ENCODE measurements around the gene ICE1.

ICE1 gene

DNA sequence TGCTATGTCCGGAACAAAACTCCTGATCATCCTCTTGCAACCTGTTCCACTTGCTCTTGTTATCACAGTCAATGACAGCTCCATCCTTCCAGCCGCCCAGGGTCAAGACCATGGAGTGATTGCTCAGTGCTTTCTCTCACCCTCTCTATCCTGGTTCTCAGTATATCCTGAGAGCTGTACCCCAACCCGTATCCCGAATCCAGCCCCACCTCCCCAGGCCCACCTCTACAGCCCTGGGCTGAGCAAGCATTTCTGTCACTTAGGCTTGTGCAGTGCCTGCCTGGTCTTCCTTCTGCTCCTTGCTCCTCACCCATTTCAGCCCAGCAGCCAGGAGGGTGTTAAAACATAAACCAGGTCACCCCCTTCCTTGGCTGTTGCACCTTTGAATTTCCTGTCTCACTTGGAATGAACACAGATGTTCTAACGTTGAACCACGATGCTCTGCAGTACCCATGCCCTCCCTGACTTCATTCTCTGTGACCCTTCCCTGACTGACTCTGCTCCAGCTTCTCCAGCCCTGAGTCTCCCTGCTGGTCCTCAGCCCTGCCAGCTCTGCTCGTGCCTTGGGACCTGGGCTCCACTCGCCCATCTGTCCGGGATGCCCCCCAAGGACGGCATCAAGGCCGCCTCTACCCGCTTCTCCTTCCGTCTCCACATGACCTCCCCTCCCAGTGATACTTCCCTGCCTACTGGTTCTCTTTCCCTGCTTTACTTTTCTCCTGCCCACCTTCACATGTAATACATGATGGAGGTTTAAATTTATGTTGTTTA is 110.0 kb downstream of the ICE1 start:
- no peak for DNase-seq
- Histone ChIP-seq H3K36me3 (ENCODE audit: control insufficient read depth in 4 of 4, insufficient read depth in 4 of 4, low read length in 3 of 4) (no peaks in the 10 kb centered on the region), H3K27ac (ENCODE audit: insufficient read depth in 1 of 2, low read depth in 1 of 2, low read length in 2 of 2, poor library complexity in 1 of 2, severe bottlenecking in 2 of 2) (no peak overlapping the region), H3K4me1 (ENCODE audit: control extremely low read depth in 1 of 4, control insufficient read depth in 4 of 4, insufficient read depth in 4 of 4, low read length in 3 of 4) (no peaks in the 10 kb centered on the region), H3K4me3 (ENCODE audit: control insufficient read depth in 1 of 7, extremely low read depth in 1 of 7, insufficient read depth in 4 of 7, low read depth in 2 of 7, low read length in 6 of 7) (no peak overlapping the region), H3K27me3 (replicated peaks in 2 of 5; ENCODE audit: control insufficient read depth in 4 of 5, insufficient read depth in 5 of 5, low read length in 4 of 5) (peaks cover 0 to 1% (median 0%) of the 10 kb centered on the region in 5 experiments), H3K9me3 (ENCODE audit: control extremely low read depth in 1 of 5, control insufficient read depth in 4 of 5, insufficient read depth in 2 of 5, low read depth in 1 of 5, low read length in 4 of 5) (peaks cover 0 to 2% (median 0%) of the 10 kb centered on the region in 5 experiments)
- POLR2A ChIA-PET: no interaction called here
- CTCF ChIA-PET: no interaction called here
- WGBS (ENCODE audit: insufficient coverage): 91% methylated on average over 12 of the region's 13 CpGs

DNA sequence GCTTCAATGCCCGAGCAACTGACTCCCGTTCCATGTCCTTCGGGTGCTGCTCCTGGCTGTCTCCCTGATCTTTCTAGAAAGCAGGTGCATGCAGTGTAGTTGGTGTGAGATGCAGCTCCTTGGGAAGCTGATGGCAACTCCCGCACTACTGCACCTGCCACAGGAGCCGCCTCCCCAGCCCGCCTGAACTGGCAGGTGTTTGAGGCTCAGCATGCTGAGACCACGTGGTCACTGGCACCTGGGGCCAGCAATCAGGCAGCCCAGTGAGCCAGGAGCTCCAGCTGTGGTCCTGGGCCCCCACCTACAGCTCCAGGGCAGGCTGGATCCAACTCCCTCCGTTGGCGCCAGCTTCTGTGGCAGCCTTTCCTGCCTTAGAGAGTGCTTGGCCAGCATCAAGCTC is 111.5 kb downstream of the ICE1 start:
- no peaks in the 10 kb centered on the region for H3K36me3 ChIP-seq (ENCODE audit: control insufficient read depth in 4 of 4, insufficient read depth in 4 of 4, low read length in 3 of 4)
- CTCF ChIA-PET: no interaction called here
- no peak overlapping the region for H3K4me3 ChIP-seq (ENCODE audit: control insufficient read depth in 1 of 7, extremely low read depth in 1 of 7, insufficient read depth in 4 of 7, low read depth in 2 of 7, low read length in 6 of 7)
- WGBS (ENCODE audit: insufficient coverage): 90% methylated on average over 9 of the region's 9 CpGs
- DNase-seq: no peak
- no peak overlapping the region for H3K27ac ChIP-seq (ENCODE audit: insufficient read depth in 1 of 2, low read depth in 1 of 2, low read length in 2 of 2, poor library complexity in 1 of 2, severe bottlenecking in 2 of 2)
- H3K27me3 ChIP-seq (replicated peaks in 2 of 5; ENCODE audit: control insufficient read depth in 4 of 5, insufficient read depth in 5 of 5, low read length in 4 of 5): peaks cover 0 to 1% (median 0%) of the 10 kb centered on the region in 5 experiments
- no peaks in the 10 kb centered on the region for H3K4me1 ChIP-seq (ENCODE audit: control extremely low read depth in 1 of 4, control insufficient read depth in 4 of 4, insufficient read depth in 4 of 4, low read length in 3 of 4)
- peaks cover 0 to 1% (median 0%) of the 10 kb centered on the region in 5 experiments for H3K9me3 ChIP-seq (ENCODE audit: control extremely low read depth in 1 of 5, control insufficient read depth in 4 of 5, insufficient read depth in 2 of 5, low read depth in 1 of 5, low read length in 4 of 5)
- POLR2A ChIA-PET: no interaction called here

DNA sequence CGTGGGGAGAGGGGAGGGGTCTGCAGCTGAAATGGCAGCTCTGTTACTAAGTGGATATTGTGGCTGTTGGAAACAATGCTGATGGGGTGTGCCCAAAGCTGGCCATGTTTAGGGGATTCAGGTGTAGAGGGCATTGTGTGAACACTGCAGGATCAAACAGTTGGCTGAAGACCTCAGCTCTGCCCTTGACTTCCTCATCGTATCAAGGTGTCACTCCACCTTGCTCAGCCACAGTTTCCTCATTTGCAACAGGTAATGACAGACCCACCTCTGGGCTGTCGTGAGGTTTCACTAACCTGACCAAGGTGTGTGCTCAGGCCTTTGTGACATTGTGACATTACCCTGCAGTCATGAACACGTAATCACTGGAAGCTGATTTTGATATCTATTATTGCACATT is 111.9 kb downstream of the ICE1 start:
- Histone ChIP-seq H3K27me3 (replicated peaks in 2 of 5; ENCODE audit: control insufficient read depth in 4 of 5, insufficient read depth in 5 of 5, low read length in 4 of 5) (peaks cover 0 to 1% (median 0%) of the 10 kb centered on the region in 5 experiments), H3K9me3 (ENCODE audit: control extremely low read depth in 1 of 5, control insufficient read depth in 4 of 5, insufficient read depth in 2 of 5, low read depth in 1 of 5, low read length in 4 of 5) (no peaks in the 10 kb centered on the region), H3K27ac (ENCODE audit: insufficient read depth in 1 of 2, low read depth in 1 of 2, low read length in 2 of 2, poor library complexity in 1 of 2, severe bottlenecking in 2 of 2) (no peak overlapping the region), H3K4me3 (ENCODE audit: control insufficient read depth in 1 of 7, extremely low read depth in 1 of 7, insufficient read depth in 4 of 7, low read depth in 2 of 7, low read length in 6 of 7) (no peak overlapping the region), H3K4me1 (ENCODE audit: control extremely low read depth in 1 of 4, control insufficient read depth in 4 of 4, insufficient read depth in 4 of 4, low read length in 3 of 4) (no peaks in the 10 kb centered on the region), H3K36me3 (ENCODE audit: control insufficient read depth in 4 of 4, insufficient read depth in 4 of 4, low read length in 3 of 4) (no peaks in the 10 kb centered on the region)
- ChIA-PET CTCF (no interaction called here), POLR2A (no interaction called here)
- no peak for DNase-seq
- 79% methylated on average over 4 of the region's 4 CpGs for WGBS (ENCODE audit: insufficient coverage)

DNA sequence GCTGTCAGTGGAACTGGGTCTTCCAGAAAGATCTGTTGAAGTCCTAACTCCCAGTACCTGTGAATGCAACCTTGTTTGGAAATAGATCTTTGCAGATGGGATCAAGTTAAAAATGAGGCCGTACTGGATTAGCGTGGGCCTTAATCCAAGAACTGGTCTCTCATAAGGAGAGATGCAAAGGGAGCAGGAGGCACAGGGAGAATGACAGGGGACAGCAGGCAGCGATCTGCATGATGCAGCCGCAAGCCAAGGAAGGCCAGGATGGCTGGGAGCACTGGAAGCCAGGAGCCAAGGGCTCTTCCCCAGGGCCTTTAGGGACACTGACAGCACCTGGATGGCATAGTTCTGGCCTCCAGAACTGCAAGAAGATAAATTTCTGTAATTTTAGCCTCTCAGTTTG is 114.4 kb downstream of the ICE1 start:
- Histone ChIP-seq H3K9me3 (ENCODE audit: control extremely low read depth in 1 of 5, control insufficient read depth in 4 of 5, insufficient read depth in 2 of 5, low read depth in 1 of 5, low read length in 4 of 5) (no peaks in the 10 kb centered on the region), H3K27me3 (replicated peaks in 2 of 5; ENCODE audit: control insufficient read depth in 4 of 5, insufficient read depth in 5 of 5, low read length in 4 of 5) (peaks cover 0 to 1% (median 0%) of the 10 kb centered on the region in 5 experiments), H3K27ac (ENCODE audit: insufficient read depth in 1 of 2, low read depth in 1 of 2, low read length in 2 of 2, poor library complexity in 1 of 2, severe bottlenecking in 2 of 2) (no peak overlapping the region), H3K4me1 (ENCODE audit: control extremely low read depth in 1 of 4, control insufficient read depth in 4 of 4, insufficient read depth in 4 of 4, low read length in 3 of 4) (no peaks in the 10 kb centered on the region), H3K4me3 (ENCODE audit: control insufficient read depth in 1 of 7, extremely low read depth in 1 of 7, insufficient read depth in 4 of 7, low read depth in 2 of 7, low read length in 6 of 7) (no peak overlapping the region), H3K36me3 (ENCODE audit: control insufficient read depth in 4 of 4, insufficient read depth in 4 of 4, low read length in 3 of 4) (no peaks in the 10 kb centered on the region)
- CTCF ChIA-PET: no interaction called here
- POLR2A ChIA-PET: no interaction called here
- 99% methylated on average over 4 of the region's 4 CpGs for whole genome bisulfite sequencing (ENCODE audit: insufficient coverage)
- DNase-seq: no peak

DNA sequence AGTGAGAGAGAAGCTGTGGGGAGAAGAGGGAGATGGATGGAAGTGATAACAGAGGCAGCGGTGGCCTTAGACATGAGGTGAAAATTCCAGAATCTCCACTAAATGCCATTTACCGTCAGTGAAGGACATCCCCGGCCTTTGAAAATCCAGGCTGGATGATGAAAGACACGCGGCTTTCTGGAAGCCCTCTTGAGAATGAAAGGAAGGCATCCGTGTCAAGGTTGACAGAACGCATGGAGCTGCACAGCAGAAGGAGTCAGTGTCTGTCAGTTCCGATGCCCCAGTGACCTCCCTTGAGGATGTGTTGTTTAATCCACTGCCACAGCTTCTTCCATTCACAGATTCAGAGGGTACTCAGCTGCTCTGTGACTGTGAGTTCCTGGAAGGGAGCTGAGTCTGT is 114.9 kb downstream of the ICE1 start:
- Histone ChIP-seq H3K27me3 (replicated peaks in 2 of 5; ENCODE audit: control insufficient read depth in 4 of 5, insufficient read depth in 5 of 5, low read length in 4 of 5) (peaks cover 0 to 1% (median 0%) of the 10 kb centered on the region in 5 experiments), H3K9me3 (ENCODE audit: control extremely low read depth in 1 of 5, control insufficient read depth in 4 of 5, insufficient read depth in 2 of 5, low read depth in 1 of 5, low read length in 4 of 5) (no peaks in the 10 kb centered on the region), H3K36me3 (ENCODE audit: control insufficient read depth in 4 of 4, insufficient read depth in 4 of 4, low read length in 3 of 4) (no peaks in the 10 kb centered on the region), H3K4me1 (ENCODE audit: control extremely low read depth in 1 of 4, control insufficient read depth in 4 of 4, insufficient read depth in 4 of 4, low read length in 3 of 4) (no peaks in the 10 kb centered on the region), H3K27ac (ENCODE audit: insufficient read depth in 1 of 2, low read depth in 1 of 2, low read length in 2 of 2, poor library complexity in 1 of 2, severe bottlenecking in 2 of 2) (no peak overlapping the region), H3K4me3 (ENCODE audit: control insufficient read depth in 1 of 7, extremely low read depth in 1 of 7, insufficient read depth in 4 of 7, low read depth in 2 of 7, low read length in 6 of 7) (no peak overlapping the region)
- 97% methylated on average over 8 of the region's 8 CpGs for WGBS (ENCODE audit: insufficient coverage)
- ChIA-PET POLR2A (no interaction called here), CTCF (no interaction called here)
- DNase-seq: no peak

DNA sequence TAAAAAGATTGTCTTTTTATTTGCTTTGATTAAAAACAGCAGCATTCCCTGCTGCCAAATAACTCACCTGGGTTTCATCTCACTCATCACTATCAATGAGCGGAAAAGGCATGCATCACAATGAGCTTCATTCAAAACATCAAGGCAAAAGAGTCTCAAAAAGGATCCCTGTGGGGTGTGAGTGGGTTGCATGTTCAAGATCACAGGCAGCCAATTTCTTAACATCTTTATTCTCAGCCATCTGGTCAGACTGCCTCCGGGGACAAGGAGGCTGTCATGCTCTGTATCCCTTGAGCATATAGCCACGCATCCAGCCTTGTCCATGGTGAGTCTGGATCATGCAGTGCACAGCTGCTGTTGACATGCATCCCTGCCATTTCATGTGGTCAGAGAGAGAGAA is 117.1 kb downstream of the ICE1 start:
- H3K4me1 ChIP-seq (ENCODE audit: control extremely low read depth in 1 of 4, control insufficient read depth in 4 of 4, insufficient read depth in 4 of 4, low read length in 3 of 4): no peaks in the 10 kb centered on the region
- ChIA-PET CTCF (no interaction called here), POLR2A (no interaction called here)
- H3K27ac ChIP-seq (ENCODE audit: insufficient read depth in 1 of 2, low read depth in 1 of 2, low read length in 2 of 2, poor library complexity in 1 of 2, severe bottlenecking in 2 of 2): no peak overlapping the region
- no peaks in the 10 kb centered on the region for H3K36me3 ChIP-seq (ENCODE audit: control insufficient read depth in 4 of 4, insufficient read depth in 4 of 4, low read length in 3 of 4)
- no peaks in the 10 kb centered on the region for H3K9me3 ChIP-seq (ENCODE audit: control extremely low read depth in 1 of 5, control insufficient read depth in 4 of 5, insufficient read depth in 2 of 5, low read depth in 1 of 5, low read length in 4 of 5)
- WGBS (ENCODE audit: insufficient coverage): 94% methylated on average over 2 of the region's 3 CpGs
- H3K4me3 ChIP-seq (ENCODE audit: control insufficient read depth in 1 of 7, extremely low read depth in 1 of 7, insufficient read depth in 4 of 7, low read depth in 2 of 7, low read length in 6 of 7): no peak overlapping the region
- no peak for DNase-seq
- H3K27me3 ChIP-seq (replicated peaks in 2 of 5; ENCODE audit: control insufficient read depth in 4 of 5, insufficient read depth in 5 of 5, low read length in 4 of 5): no peaks in the 10 kb centered on the region

Data from common myeloid progenitor, CD34-positive (primary cell).